HEK293T (cell line): ENCODE data around the gene SBF1.

Experiments used
- CTCF ChIA-PET: fragments of 350-600 bp; formaldehyde crosslinking; extraction: SDS; loops from one replicate; lab custom pipeline; 2021; ENCODE audit warnings: antibody characterized with exemption, inconsistent platforms; lab: Yijun Ruan, JAX
- POLR2A ChIA-PET: fragments of 350-600 bp; formaldehyde crosslinking; extraction: SDS; loops from one replicate; lab custom pipeline; 2020; ENCODE audit warnings: antibody characterized with exemption, inconsistent platforms; lab: Yijun Ruan, JAX
- DNase-seq: peaks from one replicate; pipeline ENCODE4 v3.0.0; 2012; ENCODE audit warnings: mixed read lengths; ENCODE audit errors: extremely low spot score
- ARNT ChIP-seq: fragments of 450-650 bp; IDR thresholded peaks from 2 replicates; pipeline ENCODE4 v1.6.1; 2017; ENCODE audit warnings: mild to moderate bottlenecking
- BHLHE40 ChIP-seq: fragments of 450-650 bp; IDR thresholded peaks from 2 replicates; pipeline ENCODE4 v1.6.1; 2016; ENCODE audit warnings: mild to moderate bottlenecking, moderate library complexity, borderline replicate concordance
- CTBP1 ChIP-seq: fragments of 450-650 bp; IDR thresholded peaks from 2 replicates; pipeline ENCODE4 v1.6.1; 2016; ENCODE audit warnings: borderline replicate concordance
- ELF4 ChIP-seq: fragments of 450-650 bp; IDR thresholded peaks from 2 replicates; pipeline ENCODE4 v1.6.1; 2017; ENCODE audit warnings: antibody characterized with exemption
- FOXA1 ChIP-seq: fragments of 450-650 bp; IDR thresholded peaks from 2 replicates; pipeline ENCODE4 v1.6.1; 2016; ENCODE audit warnings: mild to moderate bottlenecking
- FOXK2 ChIP-seq: fragments of 450-650 bp; IDR thresholded peaks from 2 replicates; pipeline ENCODE4 v1.6.1; 2016; ENCODE audit warnings: mild to moderate bottlenecking
- FOXM1 ChIP-seq: fragments of 450-650 bp; IDR thresholded peaks from 2 replicates; pipeline ENCODE4 v1.6.1; 2017; ENCODE audit warnings: mild to moderate bottlenecking, borderline replicate concordance
- HDGF ChIP-seq: fragments of 450-650 bp; IDR thresholded peaks from 2 replicates; pipeline ENCODE4 v1.6.1; 2017; ENCODE audit warnings: antibody characterized with exemption, borderline replicate concordance
- L3MBTL2 ChIP-seq: fragments of 450-650 bp; conservative IDR thresholded peaks from 2 replicates; pipeline ENCODE4 v1.6.1; 2016; ENCODE audit warnings: mild to moderate bottlenecking
- LEF1 ChIP-seq: fragments of 450-650 bp; IDR thresholded peaks from 2 replicates; pipeline ENCODE4 v1.6.1; 2017; ENCODE audit warnings: mild to moderate bottlenecking, borderline replicate concordance
- NFRKB ChIP-seq: fragments of 450-650 bp; IDR thresholded peaks from 2 replicates; pipeline ENCODE4 v1.6.1; 2016; ENCODE audit warnings: mild to moderate bottlenecking, moderate library complexity
- SP1 ChIP-seq: fragments of 450-650 bp; IDR thresholded peaks from 2 replicates; pipeline ENCODE4 v1.6.1; 2017
- SUZ12 ChIP-seq: fragments of 450-650 bp; IDR thresholded peaks from 2 replicates; pipeline ENCODE4 v1.6.1; 2016; ENCODE audit warnings: mild to moderate bottlenecking
- TARDBP ChIP-seq: fragments of 450-650 bp; IDR thresholded peaks from 2 replicates; pipeline ENCODE4 v1.6.1; 2016
- ZNF384 ChIP-seq: fragments of 450-650 bp; IDR thresholded peaks from 2 replicates; pipeline ENCODE4 v1.6.1; 2016
- TF ChIP-seq, protein P1 (sequence below): fragments of 450-650 bp; IDR thresholded peaks from 2 replicates; pipeline ENCODE4 v1.6.1; 2016

SBF1 gene

DNA sequence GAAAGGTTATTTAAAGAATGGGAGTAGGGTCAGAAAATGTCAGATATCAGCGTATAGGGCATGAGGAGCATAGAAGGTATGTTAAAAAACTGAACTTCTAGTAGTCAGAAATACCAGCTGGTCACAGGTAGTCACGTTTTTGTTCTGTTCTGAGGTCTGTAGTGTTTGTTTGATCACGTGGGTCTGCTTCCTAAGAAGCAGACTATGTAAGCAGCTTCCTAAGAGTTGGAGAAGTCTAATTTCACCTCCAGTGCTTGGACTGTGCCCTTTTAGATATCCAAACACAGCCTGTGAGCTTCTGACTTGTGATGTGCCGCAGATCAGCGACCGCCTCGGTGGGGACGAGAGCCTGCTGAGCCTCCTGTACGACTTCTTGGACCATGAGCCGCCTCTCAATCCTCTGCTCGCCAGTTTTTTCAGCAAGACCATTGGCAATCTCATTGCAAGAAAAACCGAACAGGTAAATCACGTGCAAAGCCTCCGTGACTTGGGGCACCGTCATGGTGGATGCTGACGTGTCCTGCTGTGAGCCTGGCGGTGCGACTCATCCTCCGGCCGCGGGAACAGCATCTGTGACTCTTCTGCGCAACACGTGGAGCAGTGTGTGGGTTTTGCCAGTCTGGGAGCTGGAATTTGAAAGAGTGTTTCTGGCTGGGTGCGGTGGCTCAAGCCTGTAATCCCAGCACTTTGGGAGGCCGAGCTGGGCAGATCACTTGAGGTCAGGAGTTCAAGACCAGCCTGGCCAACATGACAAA lies 68.2 kb downstream of the SBF1 start:
- TF ChIP-seq ARNT (no peak), ZNF384 (no peak), NFRKB (no peak), SUZ12 (no peak), SP1 (no peak), ELF4 (no peak), L3MBTL2 (no peak), FOXM1 (no peak), FOXK2 (no peak), HDGF (no peak), BHLHE40 (no peak), LEF1 (no peak)
- TF ChIP-seq, protein P1, sequence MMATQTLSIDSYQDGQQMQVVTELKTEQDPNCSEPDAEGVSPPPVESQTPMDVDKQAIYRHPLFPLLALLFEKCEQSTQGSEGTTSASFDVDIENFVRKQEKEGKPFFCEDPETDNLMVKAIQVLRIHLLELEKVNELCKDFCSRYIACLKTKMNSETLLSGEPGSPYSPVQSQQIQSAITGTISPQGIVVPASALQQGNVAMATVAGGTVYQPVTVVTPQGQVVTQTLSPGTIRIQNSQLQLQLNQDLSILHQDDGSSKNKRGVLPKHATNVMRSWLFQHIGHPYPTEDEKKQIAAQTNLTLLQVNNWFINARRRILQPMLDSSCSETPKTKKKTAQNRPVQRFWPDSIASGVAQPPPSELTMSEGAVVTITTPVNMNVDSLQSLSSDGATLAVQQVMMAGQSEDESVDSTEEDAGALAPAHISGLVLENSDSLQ, result no peak
- ChIA-PET POLR2A (interaction anchor here (0.6 kb wide), 1 partner anchor 155 kb away, joined by 3 read pairs; the partner anchor contains the start of gene HDAC10), CTCF (interaction anchor here (1.6 kb wide), 1 partner anchor 7 kb away, joined by 4 read pairs; no protein-coding TSS in a partner anchor)
- no peak for DNase-seq

DNA sequence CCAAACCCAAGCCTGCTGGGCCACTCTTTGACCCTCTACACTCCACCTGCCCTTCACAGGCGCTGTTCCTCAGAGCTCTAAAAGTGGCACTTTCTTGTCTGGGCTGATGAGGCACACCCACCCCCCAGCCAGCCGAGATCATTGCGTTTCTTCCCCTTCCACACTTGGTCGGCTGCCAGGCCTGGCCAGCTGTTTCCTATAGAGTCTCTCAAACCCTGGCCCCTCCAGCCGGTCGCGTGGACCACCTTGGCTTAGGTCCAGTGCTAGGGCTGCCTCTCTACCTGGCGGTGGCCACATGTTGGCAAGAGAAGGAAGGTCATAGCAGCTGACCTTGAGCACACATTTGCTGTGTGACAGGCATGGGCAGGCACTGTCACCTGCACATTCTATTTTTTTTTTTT lies 71.1 kb downstream of the SBF1 start:
- POLR2A ChIA-PET, result no interaction called here
- no peak for DNase-seq
- CTCF ChIA-PET, result no interaction called here
- TF ChIP-seq, protein P1, result no peak

DNA sequence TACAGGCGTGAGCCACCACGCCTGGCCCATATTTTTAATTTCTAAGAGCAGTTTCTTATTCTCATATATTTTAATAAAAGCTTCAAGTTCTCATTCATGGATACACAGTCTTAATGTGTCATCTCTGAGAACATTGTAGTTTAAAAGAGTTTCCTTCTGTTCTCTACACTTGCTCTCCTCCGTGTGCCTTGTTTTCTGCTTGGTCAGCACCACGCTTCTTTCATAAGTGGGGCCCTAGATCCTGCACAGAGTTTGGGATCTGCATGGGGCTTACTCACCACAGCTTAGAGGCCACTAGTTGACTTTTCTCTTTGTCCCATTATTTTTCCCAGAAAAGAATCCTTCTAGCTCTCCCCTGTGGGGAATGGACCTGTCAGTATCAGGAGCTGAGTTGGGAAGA lies 72.9 kb downstream of the SBF1 start:
- ChIA-PET POLR2A (no interaction called here), CTCF (no interaction called here)
- TF ChIP-seq, protein P1, result no peak
- TF ChIP-seq NFRKB, result no peak
- TF ChIP-seq SUZ12, result no peak
- TF ChIP-seq L3MBTL2, result no peak
- TF ChIP-seq HDGF, result no peak
- TF ChIP-seq SP1, result no peak
- TF ChIP-seq ZNF384, result no peak
- no peak for TF ChIP-seq LEF1
- no peak for TF ChIP-seq ELF4
- TF ChIP-seq FOXM1, result no peak
- TF ChIP-seq BHLHE40, result no peak
- TF ChIP-seq FOXK2, result no peak
- no peak for DNase-seq

DNA sequence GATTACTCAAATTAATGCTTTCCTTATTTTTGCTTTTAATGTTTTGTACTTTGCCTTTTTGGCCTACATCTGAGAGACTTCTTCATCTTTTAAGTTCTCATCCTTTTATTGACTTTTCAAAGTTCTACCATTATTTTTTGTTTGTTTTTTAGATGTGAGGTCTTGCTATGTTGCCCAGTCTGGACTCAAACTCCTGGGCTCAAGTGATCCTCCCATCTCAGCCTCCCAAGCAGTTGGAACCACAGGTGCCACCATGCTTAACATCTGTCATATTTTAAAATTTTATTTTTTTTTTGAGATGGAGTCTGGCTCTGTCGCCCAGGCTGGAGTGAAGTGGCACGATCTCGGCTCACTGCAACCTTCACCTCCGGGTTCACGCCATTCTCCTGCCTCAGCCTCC lies 73.9 kb downstream of the SBF1 start:
- POLR2A ChIA-PET, result no interaction called here
- TF ChIP-seq ELF4, result no peak
- no peak for TF ChIP-seq CTBP1
- TF ChIP-seq SUZ12, result no peak
- no peak for TF ChIP-seq ZNF384
- TF ChIP-seq ARNT, result no peak
- TF ChIP-seq LEF1, result no peak
- no peak for TF ChIP-seq L3MBTL2
- TF ChIP-seq, protein P1, result no peak
- no peak for TF ChIP-seq BHLHE40
- TF ChIP-seq FOXA1, result no peak
- DNase-seq, result no peak
- CTCF ChIA-PET, result interaction anchor here (2.5 kb wide), 1 partner anchor 13 kb away, joined by 11 read pairs; no protein-coding TSS in a partner anchor

DNA sequence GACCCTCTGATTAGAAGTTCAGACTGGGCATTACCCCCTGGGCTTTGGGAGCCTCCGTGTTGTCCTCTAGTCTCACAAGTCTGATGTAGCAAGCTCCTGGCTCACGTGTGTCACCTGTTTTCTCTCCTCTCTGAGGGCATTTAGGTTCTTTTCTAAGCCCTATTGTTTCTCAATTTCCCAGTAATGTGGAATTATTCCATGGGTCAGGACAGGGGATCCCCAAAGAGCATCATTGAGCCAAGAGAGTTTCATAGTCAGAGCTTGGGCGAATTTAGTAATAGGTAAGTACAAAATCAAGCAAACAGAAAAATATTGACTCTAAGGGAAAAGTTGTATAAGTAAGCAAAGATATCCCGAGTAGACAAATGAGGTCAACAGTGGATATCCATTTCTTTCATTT lies 74.4 kb downstream of the SBF1 start:
- ChIA-PET CTCF (interaction anchor here (0.5 to 2.5 kb wide), 4 partner anchors 12 to 233 kb away, joined by 3 to 11 read pairs (median 4); no protein-coding TSS in a partner anchor), POLR2A (no interaction called here)
- DNase-seq, result no peak
- TF ChIP-seq HDGF (no peak), SUZ12 (no peak)

DNA sequence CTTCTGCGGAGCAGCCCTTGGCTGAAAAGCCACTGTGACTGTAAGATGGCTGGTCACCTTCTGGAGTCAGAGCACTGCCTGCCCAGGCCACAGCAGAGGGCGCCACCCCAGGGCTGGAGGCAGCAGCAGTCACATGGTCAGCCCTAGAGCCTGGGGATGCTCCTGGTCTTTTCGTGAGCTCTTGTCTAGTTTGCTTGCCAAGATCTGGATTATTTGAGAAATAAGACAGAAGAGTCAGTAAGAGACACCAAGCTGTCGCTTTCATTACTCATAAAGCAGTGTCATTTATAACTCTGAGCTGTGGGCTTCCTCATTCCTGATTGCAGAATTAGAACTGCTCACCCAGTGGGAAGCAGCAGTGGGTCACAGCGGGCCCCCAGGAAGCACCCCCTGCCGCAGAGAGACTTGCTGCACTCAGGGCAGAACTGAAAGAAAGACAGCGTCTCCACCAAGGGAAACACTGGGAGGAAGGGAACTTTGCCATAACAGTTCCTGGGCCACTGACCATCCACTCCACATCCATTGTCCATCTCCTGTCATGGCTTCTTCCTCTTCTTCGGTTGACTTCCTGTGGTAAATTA lies 75.0 kb downstream of the SBF1 start:
- TF ChIP-seq BHLHE40 (no peak), CTBP1 (no peak), FOXK2 (no peak), NFRKB (no peak), ELF4 (no peak), FOXM1 (no peak), FOXA1 (no peak), L3MBTL2 (no peak), LEF1 (no peak), ARNT (no peak), SUZ12 (no peak), TARDBP (no peak), SP1 (no peak), ZNF384 (no peak), HDGF (no peak)
- TF ChIP-seq, protein P1, result no peak
- ChIA-PET CTCF (interaction anchor here (0.5 to 2.5 kb wide), 5 partner anchors 8 to 234 kb away, joined by 3 to 11 read pairs (median 4); no protein-coding TSS in a partner anchor), POLR2A (no interaction called here)
- DNase-seq, result peak; percentile 54
